Lung (tissue), 12 donors: Measurements from ENCODE around the gene TRPM2. TPM values are rescaled to one million over a fixed set of nuclear protein-coding genes. Genes with fewer than 3 reads are reported as not detected.

Experiments
- ATAC-seq: fragments of 200-7000 bp; cut with Tn5 transposase; one replicate; pipeline ENCODE4 v1.9.1; 2020; ENCODE audit warnings: moderate number of reproducible peaks; ENCODE audit not compliant: insufficient read depth, low FRiP score
- DNase-seq, 3 donors: peaks; one replicate each; pipeline ENCODE4 v3.0.0-alpha.2; 2013 to 2017
- H3K27ac ChIP-seq, 2 donors: one replicate each; pipeline ENCODE4 v1.5.1; 2013; ENCODE audit warnings: mild to moderate bottlenecking in 2 of 2, moderate library complexity in 2 of 2, control low read depth in 1 of 2, inconsistent platforms in 1 of 2, low read depth in 1 of 2, low read length in 1 of 2
- H3K27me3 ChIP-seq, 3 donors: one replicate each; pipeline ENCODE4 v1.5.1; 2013; ENCODE audit warnings: low read length in 2 of 3; ENCODE audit not compliant: control insufficient read depth in 3 of 3, insufficient read depth in 3 of 3
- H3K36me3 ChIP-seq, 4 donors: one replicate each; pipeline ENCODE4 v1.5.1; 2013; ENCODE audit warnings: low read length in 4 of 4, mild to moderate bottlenecking in 1 of 4, moderate library complexity in 1 of 4; ENCODE audit not compliant: control insufficient read depth in 4 of 4, insufficient read depth in 4 of 4
- H3K4me1 ChIP-seq, 5 donors: one replicate each; pipeline ENCODE4 v1.5.1; 2013; ENCODE audit warnings: low read length in 5 of 5, mild to moderate bottlenecking in 2 of 5, moderate library complexity in 1 of 5; ENCODE audit not compliant: control insufficient read depth in 5 of 5, insufficient read depth in 5 of 5
- H3K4me3 ChIP-seq: one replicate; pipeline ENCODE4 v1.5.1; 2013; ENCODE audit warnings: mild to moderate bottlenecking, control low read depth, moderate library complexity
- H3K9ac ChIP-seq, 2 donors: one replicate each; pipeline ENCODE4 v1.5.1; 2013; ENCODE audit warnings: low read length in 2 of 2, control low read depth in 1 of 2; ENCODE audit not compliant: insufficient read depth in 1 of 2
- H3K9me3 ChIP-seq, 4 donors: one replicate each; pipeline ENCODE4 v1.5.1; 2013; ENCODE audit warnings: low read length in 3 of 4, mild to moderate bottlenecking in 1 of 4, moderate library complexity in 1 of 4; ENCODE audit not compliant: control insufficient read depth in 4 of 4, insufficient read depth in 3 of 4
- WGBS, 2 donors: extraction: QIAGEN DNeasy Blood & Tissue Kit; methylation state at CpG; one replicate each; pipeline ENCODE4 v1.1.7; 2013; 5-methylcytosine and 5-hydroxymethylcytosine counted together
- polyA plus RNA-seq, 2 donors: library from polyadenylated mRNA; stranded (reverse); fragments of 200-250 nt; gene quantifications; one replicate each; pipeline ENCODE4 v1.2.1, GENCODE V29; 2013
- total RNA-seq, 2 donors: library from RNA; depleted of rRNA in 1 of 2; stranded (reverse); fragments of >200 nt in 1 of 2; gene quantifications; one replicate each; pipeline ENCODE4 v1.2.1, GENCODE V29; 2014 to 2021
- TF ChIP-seq, protein P1 (sequence below): IDR thresholded peaks from 2 replicates; pipeline ENCODE4 v1.5.1; 2012; ENCODE audit warnings: mild to moderate bottlenecking; ENCODE audit errors: control extremely low read depth, extremely low read depth
- donor health status: control.
- donor health status: control.
- donor health status: Bipolar disorder and iron deficiency.
- donor health status: healthy.
- donor health status: DM: yes; HTN: yes; CAD: no.

The TRPM2 gene
- total and polyA plus RNA-seq, 4 donors = 5.9 to 26.2 (median 10.3) TPM

DNA sequence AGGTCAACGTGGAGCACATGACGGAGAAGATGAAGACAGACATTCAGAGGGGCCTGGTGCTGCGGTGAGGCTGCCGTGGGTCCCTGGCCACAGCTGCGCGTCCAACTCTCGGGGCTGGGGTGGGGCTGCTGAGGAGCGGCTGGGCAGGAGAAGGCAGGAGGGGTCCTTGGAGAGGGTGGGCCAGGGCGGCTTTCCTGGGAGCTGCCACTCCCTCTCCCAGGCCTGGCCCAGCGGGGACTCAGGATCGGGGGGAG lies 28.6 kb upstream of the TRPM2 start:
- Histone ChIP-seq H3K4me1 (no peaks in the 10 kb centered on the region), H3K27ac (no peak overlapping the region), H3K36me3 (peaks cover 0 to 76% (median 9%) of the 10 kb centered on the region in 4 donors), H3K4me3 (no peak overlapping the region), H3K27me3 (no peaks in the 10 kb centered on the region), H3K9me3 (no peaks in the 10 kb centered on the region), H3K9ac (no peak overlapping the region)
- 94 to 97% methylated on average over 11 of the region's 11 CpGs for WGBS, 2 donors
- TF ChIP-seq, protein P1, sequence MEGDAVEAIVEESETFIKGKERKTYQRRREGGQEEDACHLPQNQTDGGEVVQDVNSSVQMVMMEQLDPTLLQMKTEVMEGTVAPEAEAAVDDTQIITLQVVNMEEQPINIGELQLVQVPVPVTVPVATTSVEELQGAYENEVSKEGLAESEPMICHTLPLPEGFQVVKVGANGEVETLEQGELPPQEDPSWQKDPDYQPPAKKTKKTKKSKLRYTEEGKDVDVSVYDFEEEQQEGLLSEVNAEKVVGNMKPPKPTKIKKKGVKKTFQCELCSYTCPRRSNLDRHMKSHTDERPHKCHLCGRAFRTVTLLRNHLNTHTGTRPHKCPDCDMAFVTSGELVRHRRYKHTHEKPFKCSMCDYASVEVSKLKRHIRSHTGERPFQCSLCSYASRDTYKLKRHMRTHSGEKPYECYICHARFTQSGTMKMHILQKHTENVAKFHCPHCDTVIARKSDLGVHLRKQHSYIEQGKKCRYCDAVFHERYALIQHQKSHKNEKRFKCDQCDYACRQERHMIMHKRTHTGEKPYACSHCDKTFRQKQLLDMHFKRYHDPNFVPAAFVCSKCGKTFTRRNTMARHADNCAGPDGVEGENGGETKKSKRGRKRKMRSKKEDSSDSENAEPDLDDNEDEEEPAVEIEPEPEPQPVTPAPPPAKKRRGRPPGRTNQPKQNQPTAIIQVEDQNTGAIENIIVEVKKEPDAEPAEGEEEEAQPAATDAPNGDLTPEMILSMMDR = no peak
- DNase-seq (no peak), ATAC-seq (no peak)

DNA sequence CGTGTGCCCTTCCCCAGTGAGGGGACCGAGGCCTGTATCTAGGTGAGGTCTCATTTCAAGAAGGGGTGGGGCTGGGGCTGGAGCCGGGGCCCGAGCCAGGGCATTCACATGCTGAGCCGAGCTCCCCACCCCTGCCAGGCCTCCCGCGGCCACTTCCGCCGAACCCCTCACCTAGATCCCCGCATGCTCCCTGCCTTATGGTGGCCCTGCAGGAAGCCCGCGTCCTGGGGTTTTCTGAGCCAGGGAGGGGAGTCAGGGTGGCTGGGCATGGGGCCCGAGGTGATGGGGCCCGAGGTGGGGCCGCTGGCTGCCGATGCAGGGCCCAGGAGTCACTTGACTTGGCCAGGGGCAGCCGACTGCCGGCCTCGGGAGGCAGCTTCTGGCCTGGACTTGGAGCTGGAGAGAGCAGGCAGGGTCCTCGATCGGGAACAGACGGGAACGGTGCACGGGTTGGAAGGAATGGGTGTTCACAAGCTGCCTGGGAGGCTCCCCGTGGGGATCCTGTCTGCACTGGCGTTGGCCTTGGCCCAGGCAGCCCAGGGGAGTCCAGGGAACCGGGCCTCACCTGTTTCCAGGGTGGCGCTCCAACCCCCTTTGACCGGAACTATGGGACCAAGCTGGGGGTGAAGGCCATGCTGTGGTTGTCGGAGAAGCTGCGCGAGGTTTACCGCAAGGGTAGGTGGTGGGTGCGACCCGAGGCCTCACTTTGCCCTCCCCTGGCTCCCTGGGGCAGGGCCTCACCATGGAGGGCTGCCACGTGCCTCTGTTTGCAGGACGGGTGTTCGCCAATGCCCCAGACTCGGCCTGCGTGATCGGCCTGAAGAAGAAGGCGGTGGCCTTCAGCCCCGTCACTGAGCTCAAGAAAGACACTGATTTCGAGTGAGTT lies 27.8 kb upstream of the TRPM2 start:
- Histone ChIP-seq H3K36me3 (peaks cover 0 to 77% (median 7%) of the 10 kb centered on the region in 4 donors), H3K27me3 (no peaks in the 10 kb centered on the region), H3K9ac (no peak overlapping the region), H3K9me3 (no peaks in the 10 kb centered on the region), H3K4me1 (no peaks in the 10 kb centered on the region), H3K27ac (no peak overlapping the region), H3K4me3 (no peak overlapping the region)
- DNase-seq (no peak), ATAC-seq (no peak)
- TF ChIP-seq, protein P1 = no peak
- WGBS, 2 donors = 93 to 95% methylated on average over 44 of the region's 44 CpGs

DNA sequence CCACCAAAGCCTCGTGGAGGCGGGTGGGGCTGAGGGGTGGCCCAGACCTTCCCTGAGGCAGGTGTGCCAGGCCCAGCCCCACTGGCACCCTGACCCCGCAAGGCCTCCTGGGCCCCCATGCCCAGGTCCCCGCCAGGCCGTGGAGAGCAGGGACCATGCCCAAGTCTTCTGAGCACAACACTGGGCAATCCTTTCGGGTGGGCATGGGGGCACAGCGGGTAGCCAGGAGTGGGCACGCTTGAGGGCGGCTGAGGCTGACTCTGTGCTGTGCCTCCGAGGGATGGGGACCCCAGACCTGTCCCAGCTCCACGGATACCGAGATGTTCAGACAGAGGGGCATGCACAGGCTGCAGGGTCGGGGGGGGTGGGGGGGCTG lies 27.2 kb upstream of the TRPM2 start:
- Histone ChIP-seq H3K9me3 (no peaks in the 10 kb centered on the region), H3K4me3 (no peak overlapping the region), H3K4me1 (no peaks in the 10 kb centered on the region), H3K27ac (no peak overlapping the region), H3K27me3 (no peaks in the 10 kb centered on the region), H3K36me3 (peaks cover 0 to 79% (median 7%) of the 10 kb centered on the region in 4 donors), H3K9ac (no peak overlapping the region)
- WGBS, 2 donors = 91 to 97% methylated on average over 12 to 13 of the region's 13 CpGs
- no peak for DNase-seq
- ATAC-seq = no peak
- TF ChIP-seq, protein P1 = no peak
